GM12874 (cell line): ENCODE data around the gene GCNT4.

Source experiments
- CTCF ChIP-seq: IDR thresholded peaks from 2 replicates; pipeline ENCODE4 v1.5.1; 2011; ENCODE audit warnings: low read depth, mild to moderate bottlenecking, control low read depth, low read length, moderate library complexity; ENCODE audit not compliant: insufficient read depth

Gene GCNT4

DNA sequence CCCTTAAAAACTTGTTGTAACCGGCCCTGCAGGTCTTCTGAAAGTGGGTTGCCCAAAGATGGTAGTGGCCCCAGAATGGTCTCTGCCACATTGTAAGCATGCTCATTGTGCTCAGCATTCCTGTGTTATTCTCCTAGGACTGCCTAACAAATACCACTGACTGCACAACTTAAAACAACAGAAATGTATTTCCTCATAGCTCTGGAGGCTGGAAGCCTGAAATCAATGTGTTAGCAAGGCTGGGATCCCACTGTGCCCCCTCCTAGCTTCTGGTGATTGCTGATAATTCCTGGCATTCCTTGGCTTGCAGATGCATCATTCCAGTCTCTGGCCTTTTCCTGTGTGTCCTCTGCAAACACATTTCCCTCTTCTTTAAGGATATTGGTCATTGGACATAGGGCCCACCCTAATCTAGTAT lies 3.4 kb upstream of the GCNT4 start:
- TF ChIP-seq CTCF: no peak

- TF ChIP-seq CTCF: no peak
Measured at GRCh38 chr5:75054134-75054930, 2.0 kb upstream of the GCNT4 start.

DNA sequence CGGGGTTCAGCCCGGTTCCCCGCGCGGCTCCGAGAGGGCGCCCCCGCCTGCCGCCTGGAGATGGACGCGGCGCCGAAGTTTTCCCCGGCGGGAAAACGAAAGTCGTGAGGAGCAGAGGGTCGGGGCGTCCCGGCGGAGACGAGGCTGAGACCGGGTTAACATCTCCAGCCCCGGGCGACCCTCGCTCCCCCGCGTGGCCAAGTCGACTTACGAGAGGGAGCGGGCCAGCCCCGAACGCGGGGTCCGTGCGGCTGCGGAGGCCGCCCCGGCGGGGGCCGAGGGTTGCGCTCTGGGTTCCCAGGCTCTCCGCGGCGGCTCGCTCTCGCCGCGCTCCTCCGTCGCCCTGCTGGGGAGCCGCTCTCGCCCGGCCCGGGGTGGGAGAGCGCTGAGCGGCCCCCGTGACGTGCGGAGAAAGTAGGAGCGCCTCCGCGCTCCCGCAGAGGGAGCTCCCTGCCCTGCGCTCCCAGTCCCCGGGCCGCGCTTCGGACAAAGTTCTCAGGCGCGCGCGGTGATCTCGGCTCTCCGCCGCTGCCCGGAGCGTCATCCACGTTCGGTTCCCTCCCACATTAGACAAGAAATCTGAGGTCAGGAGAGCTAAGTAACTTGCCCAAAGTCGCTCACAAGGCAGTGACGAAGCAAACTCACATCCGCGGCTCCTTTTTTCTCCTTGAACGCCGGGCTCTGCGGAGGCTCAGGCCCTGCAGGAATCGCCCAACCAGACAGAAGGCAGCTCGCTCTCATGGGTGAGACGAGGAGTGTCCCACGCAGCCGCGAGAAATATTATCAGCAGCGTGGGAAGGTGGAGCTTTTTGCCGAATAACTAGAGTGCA lies 1.2 kb upstream of the GCNT4 start:
- no peak; the same call in 1 of the 2 replicates for TF ChIP-seq CTCF

- TF ChIP-seq CTCF: no peak
Measured at GRCh38 chr5:75053054-75053303, 621 bp upstream of the GCNT4 start.

- no peak for TF ChIP-seq CTCF
Measured at GRCh38 chr5:75051217-75051751, 1.1 kb downstream of the GCNT4 start.

DNA sequence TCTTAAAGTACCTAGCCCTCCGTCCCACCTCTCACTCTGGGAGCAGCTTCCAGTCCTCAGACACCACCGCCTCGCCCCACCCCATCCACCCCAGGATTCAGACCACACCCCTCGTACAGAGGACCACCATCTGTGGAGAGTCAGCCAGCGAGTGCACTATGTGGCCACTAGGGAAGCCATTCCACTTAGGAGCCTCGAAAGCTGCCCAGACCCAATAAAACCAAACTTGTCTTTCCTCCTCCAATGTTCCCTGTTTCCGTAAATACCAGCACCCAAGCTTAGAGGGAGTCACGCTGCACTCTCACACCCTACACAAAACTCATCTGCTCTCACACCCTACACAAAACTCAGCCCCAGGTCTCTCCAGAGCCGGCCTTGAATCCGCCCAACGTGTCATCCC lies 1.9 kb downstream of the GCNT4 start:
- TF ChIP-seq CTCF: peak; percentile 33; the same call in 1 of the 2 replicates
